CD1c-positive myeloid dendritic cell (primary cell): ENCODE results near the gene DGKZ.

Experiments used
- DNase-seq: peaks from one replicate; pipeline ENCODE4 v3.0.0-alpha.2; 2016; ENCODE audit errors: extremely low spot score

The DGKZ gene

GRCh38 chr11:46345881-46346484 lies 1.3 kb upstream of the DGKZ start:
- peak; percentile 67 for DNase-seq

DNA sequence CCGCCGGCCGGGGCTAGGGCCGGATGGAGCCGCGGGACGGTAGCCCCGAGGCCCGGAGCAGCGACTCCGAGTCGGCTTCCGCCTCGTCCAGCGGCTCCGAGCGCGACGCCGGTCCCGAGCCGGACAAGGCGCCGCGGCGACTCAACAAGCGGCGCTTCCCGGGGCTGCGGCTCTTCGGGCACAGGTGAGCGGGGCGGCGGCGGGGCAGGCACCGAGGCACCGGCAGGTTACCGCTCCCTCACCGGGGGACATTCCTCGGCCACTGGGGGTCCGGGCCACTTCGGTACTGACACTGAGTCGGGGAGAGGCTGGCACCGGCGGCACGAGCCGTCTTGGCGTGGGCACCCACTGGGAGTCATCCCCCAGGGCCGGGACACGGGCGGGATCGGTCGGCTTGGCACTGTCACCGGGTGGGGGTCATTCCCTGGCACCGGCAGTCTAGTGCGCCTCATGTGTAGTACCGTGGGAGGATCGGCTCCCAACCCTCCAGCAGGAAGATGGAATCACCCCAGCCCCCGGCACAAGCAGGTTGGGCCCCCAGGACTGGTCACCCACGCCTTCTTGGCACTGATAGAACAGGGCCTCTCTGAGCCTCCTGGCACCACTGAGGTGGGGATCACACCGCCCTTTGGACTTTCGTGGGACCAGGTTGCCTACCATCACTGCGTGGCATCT lies 511 bp downstream of the DGKZ start:
- DNase-seq: no peak

GRCh38 chr11:46348566-46349401 lies 1.5 kb downstream of the DGKZ start:
- DNase-seq: no peak

- DNase-seq: no peak
Observed at GRCh38 chr11:46350695-46351094, 3.4 kb downstream of the DGKZ start.

DNA sequence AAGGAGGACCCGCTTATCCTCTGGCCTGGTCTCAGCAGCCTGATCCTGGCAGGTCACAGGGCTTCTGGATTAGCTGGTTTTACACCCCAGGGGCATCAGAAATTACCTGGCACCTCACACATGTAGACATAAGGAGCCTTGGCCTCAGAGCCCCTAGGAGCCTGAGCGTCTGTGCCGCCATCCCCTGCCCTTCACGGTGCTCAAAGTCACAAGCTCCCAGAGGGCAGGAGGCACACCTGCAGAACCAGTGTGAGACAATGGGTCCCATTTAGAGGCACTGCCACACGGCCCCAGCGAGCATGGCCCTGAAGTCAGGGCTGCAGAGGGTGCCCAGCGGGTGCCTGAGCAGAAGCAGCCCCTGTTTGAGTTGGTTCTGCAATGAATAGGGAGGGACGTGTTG lies 3.9 kb downstream of the DGKZ start:
- no peak for DNase-seq

DNA sequence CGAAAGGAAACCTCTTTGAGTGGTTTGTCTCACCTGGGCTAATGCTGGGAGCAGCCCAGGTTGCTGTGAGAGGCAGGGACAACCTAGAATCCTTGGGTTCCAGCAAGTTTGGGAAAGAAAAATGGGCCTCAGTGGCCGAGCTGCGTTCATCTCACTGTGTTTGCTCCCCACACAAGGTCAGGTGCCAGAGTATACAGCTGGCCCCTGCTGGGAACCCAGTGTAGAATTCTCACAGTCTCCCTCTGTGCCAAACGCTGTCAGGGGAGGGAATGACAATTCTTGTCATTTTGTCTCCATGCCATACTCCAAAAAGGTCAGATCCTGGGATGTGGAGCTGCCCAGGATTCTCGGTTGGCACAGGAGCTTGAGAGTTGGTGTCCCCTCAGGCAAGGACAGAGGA lies 4.3 kb downstream of the DGKZ start:
- DNase-seq: no peak

DNA sequence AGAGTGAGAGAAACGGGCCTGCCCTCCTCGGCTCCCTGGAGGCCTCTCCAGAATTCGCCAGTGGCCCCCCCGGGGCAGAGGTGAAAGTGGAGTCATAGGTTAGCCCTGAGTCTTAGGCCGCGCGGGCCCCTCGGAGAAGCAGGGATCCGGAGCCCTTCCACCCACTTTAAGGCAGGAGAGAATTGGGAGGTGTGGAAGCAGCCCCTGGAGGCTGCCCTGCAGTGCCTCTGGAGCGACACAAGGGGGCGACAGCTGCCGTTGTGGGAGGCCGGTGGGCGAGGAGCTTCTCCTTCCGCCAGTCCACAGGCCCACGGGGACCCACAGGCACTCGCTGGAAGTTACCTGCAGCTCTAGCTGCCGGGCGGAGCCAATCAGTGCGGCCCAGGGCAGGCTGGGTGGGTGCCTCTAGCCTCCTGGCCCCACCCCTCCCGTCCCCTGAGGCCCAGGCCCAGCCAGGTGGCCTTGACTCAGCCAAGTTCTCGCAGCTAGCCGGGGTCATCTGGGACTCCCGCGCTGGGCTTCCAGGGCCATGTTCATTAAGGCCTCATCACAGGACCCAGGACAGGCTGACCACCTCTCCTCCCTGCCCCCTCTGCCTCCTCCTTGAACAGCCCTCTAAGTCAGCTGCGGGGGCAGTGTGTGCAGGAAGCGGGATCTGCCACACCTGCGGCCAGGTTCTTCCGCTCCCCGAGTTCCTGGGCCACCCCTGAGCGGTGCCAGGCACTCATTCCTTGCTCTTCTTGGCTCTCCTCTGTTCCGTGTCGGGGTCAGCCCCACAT lies 5.0 kb downstream of the DGKZ start:
- peak; percentile 78 for DNase-seq

- no peak for DNase-seq
Observed at GRCh38 chr11:46353698-46354097, 6.4 kb downstream of the DGKZ start.

DNA sequence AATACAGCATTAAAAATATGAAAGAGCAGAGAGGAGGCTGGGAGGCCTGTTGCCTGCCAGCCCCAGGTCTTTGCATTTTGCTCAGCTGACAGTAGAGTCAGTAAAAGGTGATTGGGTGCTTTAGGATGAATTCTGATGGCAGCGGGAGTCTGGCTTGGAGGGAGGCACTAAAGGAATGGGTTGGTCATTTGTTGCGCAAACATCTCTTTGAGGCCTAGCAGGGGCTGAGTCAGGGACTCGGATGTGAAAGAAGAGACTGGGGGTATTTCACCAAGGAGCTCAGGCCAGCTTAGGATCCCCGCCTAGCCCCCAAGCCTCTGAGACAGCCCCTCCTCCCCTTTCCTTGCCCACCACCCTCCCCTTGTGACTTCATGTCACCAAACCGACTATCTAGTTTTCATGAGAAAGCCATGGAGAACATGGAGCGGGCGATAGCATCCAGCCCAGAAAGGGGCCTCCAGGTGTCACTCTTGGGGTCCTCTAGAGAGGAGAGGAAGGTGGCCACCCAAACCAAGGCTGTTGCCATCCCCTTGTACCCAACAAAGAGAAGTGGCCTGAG lies 9.7 kb downstream of the DGKZ start:
- peak; percentile 24 for DNase-seq

GRCh38 chr11:46357483-46357936 lies 10.2 kb downstream of the DGKZ start:
- DNase-seq: peak; percentile 16

GRCh38 chr11:46359953-46360352 lies 12.7 kb downstream of the DGKZ start:
- no peak for DNase-seq

DNA sequence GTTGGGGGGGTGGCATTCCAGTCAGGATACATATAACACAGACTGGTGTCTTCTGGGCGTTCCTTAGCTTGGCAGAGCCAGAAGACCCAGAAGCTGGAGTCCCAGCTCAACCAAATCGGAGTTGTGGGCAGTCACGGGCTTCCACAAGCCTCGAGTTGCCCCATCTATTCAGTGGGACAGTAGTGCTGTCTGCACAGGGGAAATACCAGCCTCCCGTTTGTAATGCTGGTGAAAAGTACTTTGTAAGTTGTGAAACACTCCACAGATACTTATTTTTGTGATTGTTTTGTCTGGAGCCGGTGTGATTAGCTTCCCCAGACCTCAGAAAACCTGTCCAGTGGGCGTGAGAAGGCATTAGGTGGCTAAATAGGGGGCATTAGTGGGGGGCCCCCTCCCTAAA lies 13.6 kb downstream of the DGKZ start:
- DNase-seq: peak; percentile 70

- DNase-seq: peak; percentile 92
Observed at GRCh38 chr11:46361283-46362155, 14.3 kb downstream of the DGKZ start.

DNA sequence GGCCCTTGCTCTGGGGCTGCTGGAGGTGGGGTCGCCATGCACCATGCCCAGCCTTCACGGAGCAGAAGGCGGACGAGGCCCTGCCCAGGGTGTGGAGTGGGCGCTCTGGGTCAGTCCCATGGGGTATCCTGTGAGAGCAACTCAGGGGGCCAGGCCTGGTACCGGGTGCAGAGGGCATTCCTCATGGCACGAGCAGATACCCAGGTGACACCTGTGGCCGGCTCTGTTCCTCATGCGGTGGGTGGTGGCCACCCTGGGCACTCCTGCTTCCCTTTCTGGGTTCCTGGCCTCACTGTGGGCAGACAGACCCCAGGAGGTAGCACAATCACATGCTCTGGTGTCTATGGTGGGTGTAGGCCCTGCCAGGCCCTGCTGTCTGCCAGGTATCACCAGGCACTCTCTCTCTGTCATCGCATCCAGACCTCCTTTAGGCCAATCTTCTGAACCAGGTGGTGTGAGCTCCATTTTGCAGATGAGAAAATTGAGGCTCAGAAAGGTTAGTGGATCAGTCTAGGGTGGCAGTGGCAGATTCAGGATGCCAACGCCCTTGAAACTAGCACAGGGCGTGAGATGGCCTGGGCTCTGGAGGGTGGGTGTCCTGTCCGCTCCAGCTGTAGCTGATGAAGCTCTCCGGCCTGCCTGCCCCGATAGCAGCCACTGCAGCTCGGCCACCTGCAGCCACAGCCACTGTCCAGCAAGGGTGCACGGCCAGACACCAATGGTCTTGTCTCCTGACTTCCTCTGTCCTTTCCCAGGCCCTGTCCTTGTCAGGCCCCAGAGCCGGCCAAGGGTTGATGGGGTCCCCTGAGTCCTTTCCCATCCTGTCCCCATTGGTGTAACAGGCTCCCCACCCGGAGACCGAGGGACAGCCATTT lies 15.1 kb downstream of the DGKZ start:
- DNase-seq: peak; percentile 25

GRCh38 chr11:46363031-46363407 lies 15.8 kb downstream of the DGKZ start:
- DNase-seq: peak; percentile 90

- DNase-seq: peak; percentile 72
Observed at GRCh38 chr11:46363455-46364005, 16.3 kb downstream of the DGKZ start.

DNA sequence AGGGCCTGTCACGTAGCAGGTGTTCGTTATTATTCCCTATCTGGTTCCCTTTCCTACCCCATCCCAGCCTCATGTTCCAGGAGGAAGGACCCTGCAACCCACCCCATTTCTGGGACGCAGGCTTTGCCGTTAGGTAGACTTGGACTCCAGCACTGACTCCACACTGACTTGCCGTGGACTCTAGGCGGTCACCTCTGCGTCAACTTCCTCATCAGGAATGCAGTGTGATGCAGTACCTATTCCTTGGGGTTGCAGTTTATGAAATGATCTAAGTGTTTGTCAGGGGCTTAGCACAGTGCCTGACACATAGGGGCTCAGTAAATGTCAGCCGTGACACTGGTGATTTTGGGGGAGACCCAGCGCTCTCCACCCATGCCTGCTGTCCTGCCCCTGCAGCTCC lies 16.8 kb downstream of the DGKZ start:
- DNase-seq: no peak

DNA sequence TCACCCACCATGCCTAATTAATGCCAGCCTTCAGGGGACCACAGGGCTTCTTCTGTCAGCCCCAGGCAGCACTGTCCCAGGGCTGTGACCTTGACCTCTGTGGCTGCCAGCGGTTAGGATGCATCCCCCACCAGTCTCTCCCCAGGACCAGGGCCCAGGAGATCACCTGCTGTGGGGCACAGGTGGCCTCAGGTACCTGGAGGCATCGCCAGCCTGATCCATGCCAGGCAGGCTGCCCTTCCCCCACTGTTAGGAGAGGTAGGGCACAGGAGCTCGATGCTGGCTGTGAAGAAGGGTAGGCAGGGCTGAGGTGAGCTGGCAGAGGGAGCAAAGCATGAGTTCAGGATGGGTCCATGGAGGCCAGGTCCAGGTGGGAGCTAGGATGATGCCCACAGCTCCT lies 17.5 kb downstream of the DGKZ start:
- DNase-seq: no peak

- DNase-seq: no peak
Observed at GRCh38 chr11:46366260-46366659, 19.0 kb downstream of the DGKZ start.
